M059J (cell line): ENCODE results near the gene QRICH2. TPM values are rescaled to one million over a fixed set of nuclear protein-coding genes. Genes with fewer than 3 reads are reported as not detected.
"Not testable (repeated sequence)": the region's sequence is repeated elsewhere in the genome, so short reads cannot be mapped to it uniquely, and the experiment has no call there.

ENCODE experiments used
- DNase-seq: peaks from one replicate; pipeline ENCODE4 v3.0.0-alpha.2; 2012; ENCODE audit warnings: low read depth
- total RNA-seq: library from RNA; depleted of rRNA; stranded (reverse); fragments of >200 nt; shearing (Covaris generic); gene quantifications from 2 replicates; pipeline ENCODE4 v1.2.3, GENCODE V29; 2014

The QRICH2 gene
- total RNA-seq, 1 experiment from 2014 or later: 1.9 TPM

- DNase-seq: no peak
These were observed 59.9 kb downstream of the QRICH2 start for GRCh38 chr17:76248013-76248782.

- DNase-seq: no peak
These were observed 60.8 kb downstream of the QRICH2 start for GRCh38 chr17:76247304-76247703.

DNA sequence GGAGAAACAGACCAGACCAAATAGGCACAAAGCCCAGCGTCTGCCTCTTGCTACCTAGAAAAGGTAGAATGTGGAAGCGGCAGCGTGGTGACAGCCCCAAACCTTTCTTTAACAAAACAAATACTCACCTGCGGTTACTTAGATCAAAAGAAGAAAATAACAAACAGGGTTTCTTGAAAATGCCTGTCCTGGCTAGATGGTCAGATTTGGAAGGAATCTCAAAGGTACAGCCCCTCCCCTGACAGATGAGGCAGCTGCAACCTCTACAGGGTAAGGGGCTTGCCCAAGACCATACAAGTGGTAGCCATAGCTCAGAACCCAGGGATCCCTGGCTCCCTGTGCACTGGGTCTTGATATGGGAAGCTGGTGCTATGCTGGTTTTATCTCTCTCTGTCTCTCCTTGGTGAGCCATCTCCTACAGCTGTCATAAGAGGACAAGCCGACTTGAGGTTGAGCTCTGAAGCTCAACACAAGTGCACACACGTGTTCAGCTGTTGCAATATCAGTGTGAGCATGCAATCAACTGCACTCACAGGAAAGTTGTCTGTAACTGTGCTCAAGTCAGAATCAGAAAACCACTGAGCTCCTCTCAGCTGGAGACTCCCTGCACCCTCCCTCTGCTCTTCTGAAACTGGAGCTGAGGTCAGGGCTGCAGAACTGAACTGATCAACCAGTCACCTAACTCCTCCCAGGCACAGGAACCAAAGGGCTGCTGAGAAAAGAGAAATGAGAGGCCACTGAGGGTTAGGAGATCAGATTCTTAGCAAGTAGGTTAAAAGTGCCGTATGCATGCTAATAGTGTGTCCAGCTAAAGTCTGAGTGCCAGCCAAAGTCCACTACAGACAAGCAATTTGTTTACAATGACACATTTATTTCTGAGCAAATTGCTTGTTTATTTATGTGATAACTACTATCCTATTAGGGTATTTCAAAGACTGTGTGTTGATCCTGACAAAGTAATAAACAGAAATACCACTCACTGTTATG is 61.7 kb downstream of the QRICH2 start:
- no peak for DNase-seq

- not testable (repeated sequence) for DNase-seq
These were observed 63.4 kb downstream of the QRICH2 start for GRCh38 chr17:76244721-76245120.

DNA sequence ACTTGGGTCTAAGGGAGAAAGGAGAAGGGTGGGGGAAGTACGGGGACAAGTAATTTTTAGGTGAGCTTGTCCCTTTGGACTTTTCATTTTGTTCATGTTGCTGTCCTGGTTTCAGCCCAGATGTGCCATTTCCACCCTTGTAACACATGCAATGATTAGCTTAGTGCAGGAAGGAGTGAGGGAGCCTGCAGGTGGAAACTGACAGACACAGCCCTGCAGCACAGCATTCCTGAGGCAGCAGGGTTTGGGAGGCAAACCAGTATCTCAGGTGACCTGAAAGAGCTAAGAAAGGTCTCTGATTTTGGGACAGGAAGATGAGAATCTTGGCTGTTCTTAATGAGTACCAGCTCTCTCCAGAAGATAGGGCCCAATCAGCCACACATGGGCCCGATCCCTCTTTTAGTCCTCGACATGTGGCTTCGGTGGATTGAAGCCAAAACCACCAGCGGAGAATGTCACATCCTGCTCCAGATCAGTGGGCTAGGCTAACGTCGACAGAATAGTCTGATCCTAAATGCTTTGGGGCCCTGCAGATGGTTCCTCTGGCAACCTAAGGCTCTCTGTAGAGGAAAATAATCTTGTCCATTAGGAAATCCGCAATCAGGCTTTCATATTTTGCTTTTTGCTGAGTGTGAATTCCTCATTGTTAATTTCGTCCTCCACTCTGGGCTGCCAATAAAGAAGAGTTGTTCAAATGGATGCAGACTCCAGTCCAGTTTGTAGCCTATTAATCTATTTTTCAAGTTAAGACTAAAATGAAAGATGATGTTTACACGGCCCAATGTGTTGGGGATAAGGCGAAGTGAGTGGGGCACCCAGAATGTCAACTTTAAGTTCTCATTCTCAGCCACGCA is 64.0 kb downstream of the QRICH2 start:
- DNase-seq: no peak

DNA sequence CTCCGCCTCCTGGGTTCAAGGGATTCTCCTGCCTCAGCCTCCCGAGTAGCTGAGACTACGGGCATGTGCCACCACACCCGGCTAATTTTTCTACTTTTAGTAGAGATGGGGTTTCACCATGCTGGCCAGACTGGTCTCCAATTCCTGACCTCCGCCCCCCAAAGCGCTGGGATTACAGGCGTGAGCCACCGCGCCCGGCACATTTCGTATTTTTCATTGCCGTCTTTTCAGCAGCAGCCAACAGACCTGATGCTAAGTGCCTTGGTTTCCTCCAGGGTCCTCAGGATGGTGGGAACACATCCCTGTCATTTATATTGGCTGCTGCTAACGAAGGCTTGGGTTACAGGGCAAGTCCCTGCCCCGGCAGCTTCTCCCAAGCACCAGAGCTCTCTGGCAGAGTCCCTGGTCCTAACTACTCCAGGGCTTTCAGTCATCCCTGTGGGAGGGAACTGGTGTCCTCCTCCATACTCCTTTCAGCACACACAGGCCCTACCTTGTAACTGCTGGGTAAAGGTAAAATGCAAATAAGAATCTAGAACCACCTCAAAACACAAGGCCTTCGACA is 66.3 kb downstream of the QRICH2 start:
- DNase-seq: no peak

GRCh38 chr17:76241204-76241538 is 66.9 kb downstream of the QRICH2 start:
- DNase-seq: no peak

GRCh38 chr17:76240461-76241203 is 67.4 kb downstream of the QRICH2 start, which contains the start of gene RNF157:
Gene RNF157, minus strand, starts transcription at chr17:76240493. Its CDS starts 253 bp downstream, at chr17:76240240.
- peak; percentile 65 for DNase-seq

- no peak for DNase-seq
These were observed 68.4 kb downstream of the QRICH2 start for GRCh38 chr17:76239538-76240274.

DNA sequence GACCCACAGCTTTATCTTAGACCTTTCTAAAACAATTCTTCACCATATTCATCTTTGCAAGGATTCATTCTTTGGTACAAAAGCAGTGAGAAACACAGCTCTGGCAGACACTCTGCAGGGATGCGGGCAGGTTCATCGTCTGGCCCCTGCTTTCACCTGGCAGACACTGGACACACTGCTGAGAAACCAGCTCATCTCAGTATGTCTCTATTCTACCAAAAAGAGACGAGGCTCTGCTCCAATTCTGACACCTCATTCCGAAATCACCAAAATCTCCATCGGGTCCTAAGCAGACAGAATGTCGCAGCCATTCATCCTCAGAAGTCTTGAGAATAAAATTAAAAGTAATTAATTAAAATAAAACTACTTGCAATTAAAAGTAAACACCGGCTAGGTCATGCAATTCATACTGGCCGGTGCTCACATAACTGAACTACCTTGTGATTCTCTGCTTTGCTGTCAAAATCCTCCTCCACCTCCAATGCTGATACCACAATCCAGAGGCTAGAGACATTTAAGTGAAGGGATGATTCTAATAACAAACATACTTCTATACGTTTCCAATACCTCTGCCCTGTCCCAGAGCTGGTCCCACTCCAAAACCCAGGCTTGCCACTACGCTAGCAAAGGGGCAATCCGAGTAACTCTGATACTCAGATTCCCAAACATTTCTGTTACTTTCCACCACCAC is 69.1 kb downstream of the QRICH2 start:
- no peak for DNase-seq

DNA sequence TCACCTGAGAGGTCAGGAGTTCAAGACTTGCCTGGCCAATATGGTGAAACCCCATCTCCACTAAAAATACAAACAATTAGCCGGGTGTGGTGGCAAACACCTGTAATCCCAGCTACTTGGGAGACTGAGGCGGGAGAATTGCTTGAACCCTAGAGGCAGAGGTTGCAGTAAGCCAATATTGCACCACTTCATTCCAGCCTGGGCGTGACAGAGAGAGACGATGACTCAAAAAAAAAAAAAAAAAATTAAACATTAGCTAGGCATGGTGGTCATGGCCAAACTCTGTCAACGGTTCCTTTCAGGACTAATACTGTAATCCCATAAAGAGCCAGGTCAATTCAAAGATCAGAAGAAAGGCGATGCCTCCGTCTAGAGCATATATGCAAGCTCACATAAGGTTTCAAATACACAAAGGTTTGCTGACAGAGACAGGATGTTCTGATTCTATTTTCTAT is 70.2 kb downstream of the QRICH2 start:
- no peak for DNase-seq

GRCh38 chr17:76236603-76237002 is 71.5 kb downstream of the QRICH2 start:
- no peak for DNase-seq

DNA sequence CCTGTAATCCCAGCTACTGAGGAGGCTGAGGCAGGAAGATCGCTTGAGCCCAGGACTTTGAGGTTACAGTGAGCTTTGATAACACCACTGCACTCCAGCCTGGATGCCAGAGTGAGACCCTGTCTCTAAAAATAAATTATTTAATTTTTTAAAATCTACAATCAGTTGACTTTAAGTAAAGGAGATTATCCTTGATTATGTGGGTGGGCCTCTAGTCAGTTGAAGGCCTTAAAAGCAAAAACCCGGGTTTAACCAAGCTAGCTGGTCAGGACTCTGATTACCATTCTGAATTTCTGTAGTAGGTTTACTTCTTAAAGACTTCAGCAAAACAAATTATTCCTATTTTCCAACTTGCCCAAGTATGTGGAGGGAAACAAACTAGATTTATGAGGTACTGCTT is 72.2 kb downstream of the QRICH2 start:
- DNase-seq: no peak

- no peak for DNase-seq
These were observed 73.8 kb downstream of the QRICH2 start for GRCh38 chr17:76234354-76234679.

- no peak for DNase-seq
These were observed 74.3 kb downstream of the QRICH2 start for GRCh38 chr17:76233588-76234353.

DNA sequence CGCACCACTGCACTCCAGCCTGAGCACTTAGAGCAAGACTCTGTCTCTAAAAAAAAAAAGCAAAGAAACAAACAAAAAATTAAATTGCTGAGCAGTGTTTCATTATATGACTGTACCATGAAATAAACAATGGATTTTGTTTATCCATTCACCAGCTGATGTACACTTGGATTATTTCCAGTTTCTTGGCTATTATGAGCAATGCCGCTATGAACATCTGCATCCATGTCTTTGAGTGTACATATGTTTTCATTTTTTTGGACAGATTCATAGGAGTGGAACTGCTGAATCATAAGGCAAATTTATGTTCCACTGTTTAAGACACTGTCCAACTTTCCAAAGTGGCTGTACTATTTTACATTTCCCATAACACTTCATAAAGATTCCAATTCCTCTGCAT is 75.7 kb downstream of the QRICH2 start:
- peak; percentile 62 for DNase-seq

DNA sequence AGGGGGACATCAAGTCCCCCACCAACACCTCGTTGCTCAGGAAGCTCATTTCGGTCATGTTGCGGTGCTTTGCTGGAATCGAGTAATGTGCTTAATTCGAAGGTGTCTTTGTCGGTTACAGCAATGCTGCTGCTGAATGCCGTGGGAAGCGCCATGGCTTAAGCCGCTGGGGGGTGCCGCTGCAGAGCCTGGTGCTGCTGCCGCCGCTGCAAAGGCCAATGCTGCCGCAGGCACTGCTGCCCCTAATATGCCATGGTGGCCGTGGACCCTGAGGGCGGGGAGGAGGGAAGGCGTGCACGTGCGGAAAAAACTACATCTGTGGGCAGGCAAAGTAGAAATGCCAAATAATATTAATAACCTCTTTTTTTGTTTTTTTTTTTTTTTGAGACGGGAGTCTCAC is 81.3 kb downstream of the QRICH2 start:
- not testable (repeated sequence) for DNase-seq

DNA sequence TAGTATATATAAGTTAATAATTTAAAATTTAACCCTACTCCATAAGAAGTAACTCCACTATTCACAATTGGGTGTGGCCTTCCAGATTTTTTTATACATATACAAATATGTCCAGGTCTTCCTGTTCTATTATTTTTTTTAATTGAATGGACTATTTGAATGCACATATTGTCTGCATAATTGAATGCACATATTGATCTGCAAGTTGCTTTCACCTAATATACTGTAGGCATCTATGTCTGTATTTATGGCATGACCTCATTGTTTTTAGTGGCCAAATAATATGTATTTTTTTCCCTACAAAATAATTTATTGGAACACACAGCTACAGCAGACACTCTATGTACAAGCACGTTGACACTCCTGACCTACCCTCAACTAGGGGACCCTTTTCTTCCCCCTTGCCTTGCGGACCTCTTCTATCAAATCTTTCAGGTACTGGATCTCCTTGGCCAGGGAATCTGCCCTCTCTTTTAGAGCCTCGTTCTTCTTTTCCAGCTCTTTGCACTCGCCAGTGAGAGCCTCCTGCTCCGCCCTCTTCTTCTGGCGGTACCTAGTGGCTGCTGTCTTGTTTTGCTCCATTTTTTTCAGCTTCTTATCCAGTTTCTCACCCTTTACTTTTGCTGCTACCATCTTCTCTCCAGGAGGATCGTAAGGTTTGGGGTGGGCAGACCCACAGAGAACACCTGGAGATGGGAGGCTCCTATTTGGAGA is 82.5 kb downstream of the QRICH2 start:
- not testable (repeated sequence) for DNase-seq
